Measurements from ENCODE around the gene DEFB126. TPM values are rescaled to one million over a fixed set of nuclear protein-coding genes. Genes with fewer than 3 reads are reported as not detected.
"Not testable (repeated sequence)": the region's sequence is repeated elsewhere in the genome, so short reads cannot be mapped to it uniquely, and the experiment has no call there.

DEFB126 gene
- total RNA-seq, result not detected
- long read RNA-seq, result 0 reads

- DNase-seq, result no peak
- no peak for ATAC-seq (ENCODE audit: poor library complexity)
- intact Hi-C loops (cut with DNase I), result no loop called here
These were observed at the start of gene DEFB126 for GRCh38 chr20:142290-142689. Gene DEFB126, plus strand, starts transcription at chr20:142590. Its CDS starts 39 bp downstream, at chr20:142629.

- ATAC-seq (ENCODE audit: poor library complexity) (no peak), DNase-seq (no peak)
- intact Hi-C loops (cut with DNase I), result no loop called here
These were observed 48.7 kb upstream of the DEFB126 start for GRCh38 chr20:93641-94040.

- DNase-seq (no peak), ATAC-seq (ENCODE audit: poor library complexity) (no peak)
- intact Hi-C loops (cut with DNase I), result no loop called here
These were observed 47.2 kb upstream of the DEFB126 start for GRCh38 chr20:95215-95614.

- intact Hi-C loops (cut with DNase I); ATAC-seq (ENCODE audit: poor library complexity); DNase-seq: not testable (repeated sequence)
These were observed 44.7 kb upstream of the DEFB126 start for GRCh38 chr20:97691-98090.

- intact Hi-C loops (cut with DNase I), result no loop called here
- no peak for DNase-seq
- ATAC-seq (ENCODE audit: poor library complexity), result no peak
These were observed 40.4 kb upstream of the DEFB126 start for GRCh38 chr20:101975-102374.

- intact Hi-C loops (cut with DNase I), result no loop called here
- DNase-seq, result no peak
- ATAC-seq (ENCODE audit: poor library complexity), result no peak
These were observed 38.9 kb upstream of the DEFB126 start for GRCh38 chr20:103456-103855.

- intact Hi-C loops (cut with DNase I), result no loop called here
- ATAC-seq (ENCODE audit: poor library complexity) (no peak), DNase-seq (no peak)
These were observed 30.0 kb upstream of the DEFB126 start for GRCh38 chr20:112396-112795.

GRCh38 chr20:117518-117917 lies 24.9 kb upstream of the DEFB126 start:
- intact Hi-C loops (cut with DNase I), result no loop called here
- no peak for ATAC-seq (ENCODE audit: poor library complexity)
- no peak for DNase-seq

- intact Hi-C loops (cut with DNase I); DNase-seq: not testable (repeated sequence)
These were observed 12.5 kb upstream of the DEFB126 start for GRCh38 chr20:129786-130323.

GRCh38 chr20:137668-138490 lies 4.5 kb upstream of the DEFB126 start:
- ATAC-seq (ENCODE audit: poor library complexity) (no peak), DNase-seq (no peak)
- intact Hi-C loops (cut with DNase I), result no loop called here

More at GRCh38 chr20:129786-130323, 12.5 kb upstream of the DEFB126 start:
- ATAC-seq (ENCODE audit: poor library complexity), result not testable (repeated sequence)

- intact Hi-C loops (cut with DNase I), result no loop called here
- DNase-seq (no peak), ATAC-seq (ENCODE audit: poor library complexity) (no peak)
These were observed 3.5 kb downstream of the DEFB126 start for GRCh38 chr20:145877-146276.

GRCh38 chr20:152131-152530 lies 9.7 kb downstream of the DEFB126 start:
- DNase-seq (no peak), ATAC-seq (ENCODE audit: poor library complexity) (no peak)
- intact Hi-C loops (cut with DNase I), result no loop called here

GRCh38 chr20:157154-157553 lies 14.8 kb downstream of the DEFB126 start, which contains the start of gene DEFB127:
Gene DEFB127, plus strand, starts transcription at chr20:157454. Its CDS starts 91 bp downstream, at chr20:157545.
- intact Hi-C loops (cut with DNase I), result no loop called here
- ATAC-seq (ENCODE audit: poor library complexity), result no peak
- no peak for DNase-seq

GRCh38 chr20:164618-165017 lies 22.2 kb downstream of the DEFB126 start:
- DNase-seq, result no peak
- no peak for ATAC-seq (ENCODE audit: poor library complexity)
- intact Hi-C loops (cut with DNase I), result no loop called here

- no peak for DNase-seq
- intact Hi-C loops (cut with DNase I), result no loop called here
These were observed 26.5 kb downstream of the DEFB126 start for GRCh38 chr20:168876-169275.

GRCh38 chr20:184288-184687 lies 41.9 kb downstream of the DEFB126 start:
- ATAC-seq (ENCODE audit: poor library complexity) (no peak), DNase-seq (no peak)
- intact Hi-C loops (cut with DNase I), result no loop called here

More at GRCh38 chr20:168876-169275, 26.5 kb downstream of the DEFB126 start:
- no peak for ATAC-seq (ENCODE audit: poor library complexity)

- no peak for DNase-seq
- no peak for ATAC-seq (ENCODE audit: poor library complexity)
- intact Hi-C loops (cut with DNase I), result no loop called here
These were observed 45.3 kb downstream of the DEFB126 start for GRCh38 chr20:187733-188132.

- DNase-seq (no peak), ATAC-seq (ENCODE audit: poor library complexity) (no peak)
- intact Hi-C loops (cut with DNase I), result no loop called here
These were observed 47.2 kb downstream of the DEFB126 start, which contains the start of gene DEFB128 for GRCh38 chr20:189611-190010. Gene DEFB128, minus strand, starts transcription at chr20:189711. Its CDS starts 88 bp downstream, at chr20:189623.
